NCI-H226 (cell line): Measurements from ENCODE around the gene RAET1E.
"Not testable (repeated sequence)": the region's sequence is repeated elsewhere in the genome, so short reads cannot be mapped to it uniquely, and the experiment has no call there.

Source experiments
- DNase-seq: peaks from one replicate; pipeline ENCODE4 v3.0.0-alpha.2; 2015

Gene RAET1E

GRCh38 chr6:149860513-149860833 is 37.4 kb downstream of the RAET1E start:
- DNase-seq: no peak

- DNase-seq: no peak
These were observed 38.0 kb downstream of the RAET1E start for GRCh38 chr6:149859938-149860337.

GRCh38 chr6:149859368-149859767 is 38.5 kb downstream of the RAET1E start:
- no peak for DNase-seq

GRCh38 chr6:149857541-149857940 is 40.4 kb downstream of the RAET1E start:
- no peak for DNase-seq

- DNase-seq: no peak
These were observed 41.5 kb downstream of the RAET1E start for GRCh38 chr6:149856256-149856994.

- DNase-seq: no peak
These were observed 42.2 kb downstream of the RAET1E start for GRCh38 chr6:149855741-149856140.

- DNase-seq: peak; percentile 92
These were observed 42.8 kb downstream of the RAET1E start for GRCh38 chr6:149855040-149855654.

GRCh38 chr6:149854532-149854931 is 43.4 kb downstream of the RAET1E start:
- peak; percentile 77 for DNase-seq

- DNase-seq: not testable (repeated sequence)
These were observed 43.9 kb downstream of the RAET1E start for GRCh38 chr6:149854017-149854416.

GRCh38 chr6:149852881-149853280 is 45.0 kb downstream of the RAET1E start:
- DNase-seq: no peak

- peak; percentile 75 for DNase-seq
These were observed 45.7 kb downstream of the RAET1E start for GRCh38 chr6:149852180-149852579.

GRCh38 chr6:149851461-149852110 is 46.3 kb downstream of the RAET1E start:
- DNase-seq: peak; percentile 45

GRCh38 chr6:149848343-149848742 is 49.6 kb downstream of the RAET1E start:
- DNase-seq: not testable (repeated sequence)
